WERI-Rb-1 (cell line): ENCODE measurements around the gene MAST3.
A peak's percentile ranks its signal among the peaks of the same experiment; 100 is the strongest.
"Not testable (repeated sequence)": the region's sequence is repeated elsewhere in the genome, so short reads cannot be mapped to it uniquely, and the experiment has no call there.

Source experiments
- DNase-seq: peaks from one replicate; pipeline ENCODE4 v3.0.0-alpha.2; 2020
- H3K27ac ChIP-seq: fragments of 250-450 bp; sonication (Bioruptor Pico); 2 replicates; pipeline ENCODE4 v1.5.1; 2020; ENCODE audit warnings: mild to moderate bottlenecking, moderate library complexity
- H3K27me3 ChIP-seq: fragments of 250-450 bp; sonication (Bioruptor Pico); 2 replicates; pipeline ENCODE4 v1.5.1; 2021; ENCODE audit warnings: mild to moderate bottlenecking, low read depth, moderate library complexity; ENCODE audit not compliant: insufficient read depth, severe bottlenecking
- H3K36me3 ChIP-seq: fragments of 250-450 bp; sonication (Bioruptor Pico); 2 replicates; pipeline ENCODE4 v1.5.1; 2020; ENCODE audit warnings: mild to moderate bottlenecking, moderate library complexity
- H3K4me3 ChIP-seq: 2 replicates; pipeline ENCODE4 v1.5.1; 2011; ENCODE audit warnings: low read depth, mild to moderate bottlenecking, control low read depth, low read length
- H3K9me3 ChIP-seq: fragments of 250-450 bp; sonication (Bioruptor Pico); 2 replicates; pipeline ENCODE4 v1.5.1; 2021; ENCODE audit warnings: mild to moderate bottlenecking, moderate library complexity; ENCODE audit not compliant: severe bottlenecking
- TF ChIP-seq, protein P1 (sequence below): IDR thresholded peaks from 2 replicates; pipeline ENCODE4 v1.5.1; 2011; ENCODE audit warnings: low read depth, mild to moderate bottlenecking, control low read depth, inconsistent platforms, low read length

MAST3 gene

GRCh38 chr19:18156841-18157464 lies 59.4 kb downstream of the MAST3 start:
- H3K4me3 ChIP-seq: no peak overlapping the region

DNA sequence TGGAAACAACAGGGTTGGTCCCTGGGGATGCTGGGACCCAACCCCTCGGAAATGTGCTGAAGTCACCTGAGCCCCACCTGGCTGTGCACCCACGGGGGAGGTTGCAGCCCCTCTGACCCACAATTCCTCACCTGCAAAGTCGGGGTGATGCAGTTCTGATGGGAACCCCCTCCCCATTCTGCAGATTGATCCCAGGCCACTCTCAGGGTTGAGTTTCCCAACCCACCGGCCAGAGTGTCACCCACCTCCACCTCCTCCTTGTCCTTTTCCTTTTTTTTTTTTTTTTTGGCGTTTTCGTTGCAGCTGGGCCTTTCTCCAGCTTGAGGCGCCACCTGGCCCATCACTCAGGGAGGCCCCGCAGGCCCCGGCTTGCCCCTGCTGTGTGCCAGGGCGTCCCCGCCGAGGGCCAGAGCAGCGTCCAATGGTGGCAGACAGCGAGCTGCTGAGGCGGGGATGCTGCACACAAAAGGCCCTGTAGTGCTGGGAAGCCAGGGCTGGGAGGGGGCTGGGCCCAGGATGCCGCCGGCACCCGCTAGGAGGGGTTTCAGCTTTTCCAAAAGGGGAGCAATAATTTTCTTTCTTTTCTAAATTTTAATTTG lies 60.0 kb downstream of the MAST3 start:
- H3K4me3 ChIP-seq: no peak overlapping the region
- TF ChIP-seq, protein P1, sequence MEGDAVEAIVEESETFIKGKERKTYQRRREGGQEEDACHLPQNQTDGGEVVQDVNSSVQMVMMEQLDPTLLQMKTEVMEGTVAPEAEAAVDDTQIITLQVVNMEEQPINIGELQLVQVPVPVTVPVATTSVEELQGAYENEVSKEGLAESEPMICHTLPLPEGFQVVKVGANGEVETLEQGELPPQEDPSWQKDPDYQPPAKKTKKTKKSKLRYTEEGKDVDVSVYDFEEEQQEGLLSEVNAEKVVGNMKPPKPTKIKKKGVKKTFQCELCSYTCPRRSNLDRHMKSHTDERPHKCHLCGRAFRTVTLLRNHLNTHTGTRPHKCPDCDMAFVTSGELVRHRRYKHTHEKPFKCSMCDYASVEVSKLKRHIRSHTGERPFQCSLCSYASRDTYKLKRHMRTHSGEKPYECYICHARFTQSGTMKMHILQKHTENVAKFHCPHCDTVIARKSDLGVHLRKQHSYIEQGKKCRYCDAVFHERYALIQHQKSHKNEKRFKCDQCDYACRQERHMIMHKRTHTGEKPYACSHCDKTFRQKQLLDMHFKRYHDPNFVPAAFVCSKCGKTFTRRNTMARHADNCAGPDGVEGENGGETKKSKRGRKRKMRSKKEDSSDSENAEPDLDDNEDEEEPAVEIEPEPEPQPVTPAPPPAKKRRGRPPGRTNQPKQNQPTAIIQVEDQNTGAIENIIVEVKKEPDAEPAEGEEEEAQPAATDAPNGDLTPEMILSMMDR: no peak
- H3K9me3 ChIP-seq: no peaks in the 10 kb centered on the region
- H3K27me3 ChIP-seq: no peaks in the 10 kb centered on the region
- DNase-seq: peak; percentile 38
- peak overlapping the region; percentile 34; the same call in 1 of the 2 replicates for H3K27ac ChIP-seq
- H3K36me3 ChIP-seq: peaks cover 29% of the 10 kb centered on the region

More at GRCh38 chr19:18156841-18157464, 59.4 kb downstream of the MAST3 start:
- Histone ChIP-seq H3K36me3 (peaks cover 24% of the 10 kb centered on the region), H3K27me3 (no peaks in the 10 kb centered on the region), H3K27ac (no peak overlapping the region), H3K9me3 (no peaks in the 10 kb centered on the region)
- DNase-seq: no peak
- TF ChIP-seq, protein P1: no peak

DNA sequence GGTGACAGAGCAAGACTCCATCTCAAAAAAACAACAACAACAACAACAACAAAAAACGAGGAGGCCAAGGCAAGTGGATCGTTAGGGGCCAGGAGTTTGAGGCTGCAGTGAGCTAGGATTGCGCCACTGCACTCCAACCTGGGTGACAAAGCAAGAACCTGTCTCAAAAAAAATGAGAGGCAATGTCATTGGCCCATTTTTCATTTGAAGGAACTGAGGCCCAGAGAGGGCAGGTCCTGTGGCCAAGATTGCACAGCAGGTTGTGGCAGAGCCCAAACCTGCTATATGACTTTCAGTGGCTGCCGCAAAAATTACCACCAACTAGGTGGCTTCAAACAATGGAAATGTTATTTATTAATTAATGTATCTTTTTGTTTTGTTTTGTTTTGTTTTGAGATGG lies 60.9 kb downstream of the MAST3 start:
- DNase-seq: no peak
- H3K4me3 ChIP-seq: no peak overlapping the region
- TF ChIP-seq, protein P1: no peak

GRCh38 chr19:18159059-18159616 lies 61.6 kb downstream of the MAST3 start:
- not testable (repeated sequence) for H3K4me3 ChIP-seq, DNase-seq, H3K27me3 ChIP-seq, H3K9me3 ChIP-seq, H3K27ac ChIP-seq
- peaks cover 44% of the 10 kb centered on the region for H3K36me3 ChIP-seq

More for the DNA sequence above, 60.9 kb downstream of the MAST3 start:
- H3K27me3 ChIP-seq: no peaks in the 10 kb centered on the region
- H3K27ac ChIP-seq: no peak overlapping the region
- no peaks in the 10 kb centered on the region for H3K9me3 ChIP-seq
- H3K36me3 ChIP-seq: peaks cover 38% of the 10 kb centered on the region

DNA sequence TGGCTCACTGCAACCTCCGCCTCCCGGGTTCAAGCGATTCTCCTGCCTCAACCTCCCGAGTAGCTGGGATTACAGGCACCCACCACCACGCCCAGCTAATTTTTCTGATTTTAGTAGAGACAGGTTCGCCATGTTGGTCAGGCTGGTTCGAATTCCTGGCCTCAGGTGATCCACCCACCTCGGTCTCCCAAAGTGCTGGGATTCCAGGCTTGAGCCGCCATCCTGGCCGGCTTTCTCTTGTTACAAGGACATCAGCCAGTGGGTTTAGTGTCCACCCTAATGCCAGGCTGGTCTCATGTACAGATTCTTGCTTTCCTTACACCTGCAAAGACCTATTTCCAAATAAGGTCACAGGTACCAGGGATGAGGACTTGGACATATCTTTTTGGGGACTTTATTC lies 62.2 kb downstream of the MAST3 start:
- peaks cover 46% of the 10 kb centered on the region for H3K36me3 ChIP-seq
- DNase-seq: no peak
- TF ChIP-seq, protein P1: no peak

GRCh38 chr19:18160493-18160970 lies 63.0 kb downstream of the MAST3 start:
- peak overlapping the region; percentile 74 for H3K27ac ChIP-seq
- no peaks in the 10 kb centered on the region for H3K27me3 ChIP-seq
- H3K36me3 ChIP-seq: peaks cover 48% of the 10 kb centered on the region
- H3K9me3 ChIP-seq: no peaks in the 10 kb centered on the region
- TF ChIP-seq, protein P1: no peak
- no peak for DNase-seq
- peak overlapping the region; percentile 13; the same call in 1 of the 2 replicates for H3K4me3 ChIP-seq

More for the DNA sequence above, 62.2 kb downstream of the MAST3 start:
- H3K9me3 ChIP-seq: no peaks in the 10 kb centered on the region
- no peaks in the 10 kb centered on the region for H3K27me3 ChIP-seq
- no peak overlapping the region for H3K27ac ChIP-seq
- no peak overlapping the region for H3K4me3 ChIP-seq
